T-cell (primary cell): ENCODE measurements around the gene KDELR1. TPM values are rescaled to one million over a fixed set of nuclear protein-coding genes. Genes with fewer than 3 reads are reported as not detected.

ENCODE experiments used
- ATAC-seq, 4 experiments: fragments of 200-7000 bp in 3 of 4; fragments of 150-1000 bp in 1 of 4; cut with Tn5 transposase; replicated peaks in 1 of 4; 1 replicate in 3 of 4; 2 replicates in 1 of 4; pipeline ENCODE4 v1.10.0; 2021; ENCODE audit warnings: moderate library complexity in 3 of 4, mild to moderate bottlenecking in 2 of 4, moderate number of reproducible peaks in 1 of 4
- CTCF ChIA-PET, 2 donors: fragments of 300-600 bp; sonication (Branson Sonifier 250); formaldehyde crosslinking; loops; one replicate each; lab custom pipeline; 2022; ENCODE audit warnings: antibody characterized with exemption in 2 of 2; lab: Charles Lee
- POLR2A ChIA-PET, 2 donors: fragments of 300-600 bp; sonication (Branson Sonifier 250); formaldehyde crosslinking; loops; one replicate each; lab custom pipeline; 2022; ENCODE audit warnings: antibody characterized with exemption in 2 of 2; lab: Charles Lee
- DNase-seq, 35 experiments: peaks; one replicate each; pipeline versions ENCODE4 v3.0.0 to v3.0.0-alpha.2; 2013 to 2023
- H3K27ac ChIP-seq: one replicate; pipeline ENCODE4 v1.5.1; 2013; ENCODE audit warnings: low read length
- H3K27me3 ChIP-seq, 2 experiments: replicated peaks in 1 of 2; 1 replicate in 1 of 2; 2 replicates in 1 of 2; pipeline versions ENCODE4 v1.6.1 to v1.7.0; 2013; ENCODE audit warnings: low read length in 1 of 2, mixed read lengths in 1 of 2; ENCODE audit not compliant: control insufficient read depth in 2 of 2, insufficient read depth in 2 of 2; ENCODE audit errors: extremely low read depth in 1 of 2
- H3K36me3 ChIP-seq, 2 donors: 1 replicate in 1 of 2; 2 replicates in 1 of 2; pipeline versions ENCODE4 v1.6.1 to v1.7.0; 2013; ENCODE audit warnings: low read length in 1 of 2; ENCODE audit not compliant: control insufficient read depth in 2 of 2, insufficient read depth in 1 of 2; ENCODE audit errors: extremely low read depth in 1 of 2
- H3K4me1 ChIP-seq, 2 experiments: 1 replicate in 1 of 2; 2 replicates in 1 of 2; pipeline versions ENCODE4 v1.6.1 to v1.7.0; 2013; ENCODE audit warnings: low read length in 2 of 2, mixed read lengths in 1 of 2; ENCODE audit not compliant: insufficient read depth in 2 of 2, control insufficient read depth in 1 of 2; ENCODE audit errors: extremely low read depth in 1 of 2
- H3K4me3 ChIP-seq, 2 donors: 1 replicate in 1 of 2; 2 replicates in 1 of 2; pipeline versions ENCODE4 v1.5.1 to v1.7.0; 2013; ENCODE audit warnings: mild to moderate bottlenecking in 2 of 2, low read length in 1 of 2, moderate library complexity in 1 of 2; ENCODE audit not compliant: control insufficient read depth in 1 of 2; ENCODE audit errors: extremely low read depth in 1 of 2
- H3K9me3 ChIP-seq: 2 replicates; pipeline ENCODE4 v1.7.0; 2013
- H3K27ac Mint-ChIP-seq, 2 donors: one replicate each; pipeline ENCODE4 v1.8.0; 2020 to 2021; ENCODE audit warnings: mild to moderate bottlenecking in 2 of 2, mixed read lengths in 2 of 2
- H3K27me3 Mint-ChIP-seq, 2 donors: one replicate each; pipeline ENCODE4 v1.8.0; 2021 to 2022; ENCODE audit warnings: mixed read lengths in 2 of 2
- H3K36me3 Mint-ChIP-seq: one replicate; pipeline ENCODE4 v1.8.0; 2021; ENCODE audit warnings: mixed read lengths
- H3K4me1 Mint-ChIP-seq, 3 donors: one replicate each; pipeline ENCODE4 v1.8.0; 2020 to 2022; ENCODE audit warnings: mixed read lengths in 3 of 3, mild to moderate bottlenecking in 1 of 3
- H3K4me3 Mint-ChIP-seq, 3 donors: one replicate each; pipeline ENCODE4 v1.8.0; 2020 to 2022; ENCODE audit warnings: mild to moderate bottlenecking in 3 of 3, mixed read lengths in 3 of 3, moderate library complexity in 3 of 3
- H3K9me3 Mint-ChIP-seq, 3 donors: one replicate each; pipeline ENCODE4 v1.8.0; 2020 to 2022; ENCODE audit warnings: mixed read lengths in 3 of 3
- WGBS: methylation state at CpG from one replicate; pipeline ENCODE4 v1.1.5; 2013; ENCODE audit warnings: missing lambda C conversion rate; ENCODE audit not compliant: insufficient coverage; 5-methylcytosine and 5-hydroxymethylcytosine counted together
- total RNA-seq, 35 experiments: library from RNA in 6 of 35; stranded (reverse) in 6 of 35; fragments of 120-200 nt in 1 of 35; gene quantifications; one replicate each; pipeline versions ENCODE4 v1.2.1 to v1.2.4 and lab custom pipeline; 2013 to 2026

KDELR1 gene
- total RNA-seq, 5 donors from 2014 or later (not counting 1 experiment from before 2014, with no cell fraction given) = 40.9 to 55.9 (median 47.5) TPM

DNA sequence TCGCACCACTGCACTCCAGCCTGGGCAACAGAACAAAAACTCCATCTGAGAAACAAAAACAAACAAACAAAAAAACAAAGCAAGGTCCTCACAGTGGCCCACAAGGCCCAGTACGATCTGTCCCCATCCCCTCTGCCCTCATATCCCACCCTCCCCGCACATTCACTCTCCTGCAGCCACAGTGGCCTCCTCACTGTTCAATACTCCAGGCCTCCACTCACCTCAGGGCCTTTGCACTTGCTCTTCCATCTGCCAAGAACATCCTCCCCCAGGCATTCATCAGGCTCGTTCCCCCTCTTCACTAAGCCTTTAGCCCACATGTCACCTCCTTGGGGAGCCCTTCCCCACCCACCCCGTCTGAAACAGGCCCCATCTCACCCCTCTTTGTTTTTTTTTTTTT lies 32.2 kb downstream of the KDELR1 start:
- peaks cover 5% of the 10 kb centered on the region for H3K36me3 Mint-ChIP-seq
- H3K9me3 Mint-ChIP-seq = no peaks in the 10 kb centered on the region
- ATAC-seq (no peak), DNase-seq (no peak)
- H3K9me3 ChIP-seq = no peaks in the 10 kb centered on the region
- H3K4me1 Mint-ChIP-seq = peaks cover 12 to 15% (median 14%) of the 10 kb centered on the region in 3 donors
- ChIA-PET POLR2A (no interaction called here), CTCF (interaction anchor here in 1 of 2 donors (0.6 kb wide), 1 partner anchor 29 kb away, joined by 3 read pairs; no protein-coding TSS in a partner anchor)
- H3K4me1 ChIP-seq = peaks cover 0 to 11% of the 10 kb centered on the region in 2 experiments
- 90% methylated on average over 3 of the region's 5 CpGs for WGBS
- no peak overlapping the region for H3K27ac Mint-ChIP-seq
- no peak overlapping the region for H3K27ac ChIP-seq
- no peaks in the 10 kb centered on the region for H3K27me3 ChIP-seq
- no peak overlapping the region for H3K4me3 ChIP-seq
- H3K27me3 Mint-ChIP-seq = no peaks in the 10 kb centered on the region
- H3K36me3 ChIP-seq = peaks cover 3 to 4% of the 10 kb centered on the region in 2 donors
- H3K4me3 Mint-ChIP-seq = no peak overlapping the region

DNA sequence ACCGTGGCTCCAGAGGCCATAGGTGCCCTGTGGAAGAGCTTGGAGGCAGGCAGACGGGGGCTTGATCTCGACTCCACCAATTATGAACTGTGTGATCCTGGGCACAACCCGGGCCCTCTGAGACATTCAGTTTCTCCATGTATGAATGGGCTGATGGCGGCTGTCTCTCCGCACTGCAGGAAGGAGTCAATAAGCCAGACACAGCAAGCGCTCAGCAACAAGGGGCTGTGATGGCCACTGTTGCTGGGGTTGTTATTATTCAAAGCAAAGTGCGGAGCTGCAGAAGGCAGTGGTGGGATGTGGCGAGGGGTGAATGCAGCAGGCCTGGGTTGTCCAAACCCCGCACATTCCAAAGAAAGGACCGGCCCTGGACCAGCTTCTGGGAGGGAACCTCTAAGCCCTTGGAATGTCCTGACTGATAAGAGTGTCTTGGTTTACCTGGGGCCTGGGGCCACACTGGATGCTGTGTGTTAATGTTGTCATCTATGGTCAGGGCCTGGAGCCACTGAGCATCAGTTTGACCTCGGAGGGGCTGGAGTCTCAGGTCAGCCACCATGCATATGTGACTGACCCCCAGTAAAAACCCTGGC lies 35.9 kb downstream of the KDELR1 start:
- Mint-ChIP-seq H3K9me3 (no peaks in the 10 kb centered on the region), H3K36me3 (peaks cover 8% of the 10 kb centered on the region), H3K27ac (no peak overlapping the region), H3K4me1 (peaks cover 0 to 7% (median 2%) of the 10 kb centered on the region in 3 donors), H3K4me3 (no peak overlapping the region), H3K27me3 (no peaks in the 10 kb centered on the region)
- H3K36me3 ChIP-seq = peaks cover 3 to 4% of the 10 kb centered on the region in 2 donors
- ChIA-PET POLR2A (interaction anchor here in 1 of 2 donors (0.6 kb wide), 1 partner anchor 226 kb away, joined by 9 read pairs; no protein-coding TSS in a partner anchor), CTCF (no interaction called here)
- 96% methylated on average over 8 of the region's 12 CpGs for WGBS
- no peak for DNase-seq
- H3K27ac ChIP-seq = no peak overlapping the region
- ATAC-seq = no peak
- no peaks in the 10 kb centered on the region for H3K9me3 ChIP-seq
- H3K27me3 ChIP-seq = no peaks in the 10 kb centered on the region
- H3K4me1 ChIP-seq = peaks cover 0 to 6% of the 10 kb centered on the region in 2 experiments
- H3K4me3 ChIP-seq = no peak overlapping the region

DNA sequence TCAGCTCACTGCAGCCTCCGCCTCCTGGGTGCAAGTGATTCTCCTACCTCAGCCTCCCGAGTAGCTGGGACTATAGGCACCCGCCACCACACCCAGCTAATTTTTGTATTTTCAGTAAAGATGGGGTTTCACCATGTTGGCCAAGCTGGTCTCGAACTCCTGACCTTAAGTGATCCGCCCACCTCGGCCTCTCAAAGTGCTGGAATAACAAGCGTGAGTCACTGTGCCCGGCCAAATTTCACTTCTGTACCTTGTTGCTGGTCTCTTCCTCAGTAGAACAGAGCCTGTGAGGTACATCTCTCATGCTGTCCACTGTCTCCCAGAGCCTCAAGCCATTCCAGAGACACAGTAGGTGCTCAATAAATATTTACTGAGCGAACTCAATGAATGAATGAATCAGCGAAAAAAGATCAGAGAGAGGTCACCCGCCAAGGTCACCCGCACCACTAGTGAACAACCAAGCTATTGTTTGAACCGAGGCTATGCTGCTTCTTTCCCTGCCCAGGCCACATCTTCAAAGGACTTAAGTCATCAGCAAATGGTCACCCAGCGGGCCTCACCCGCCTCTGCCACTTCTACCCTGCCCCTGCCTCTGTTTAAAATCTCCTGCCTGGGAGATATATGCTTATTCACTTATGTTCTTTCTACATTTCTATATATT lies 36.9 kb downstream of the KDELR1 start:
- POLR2A ChIA-PET = no interaction called here
- WGBS = 88% methylated on average over 10 of the region's 15 CpGs
- ATAC-seq = no peak

DNA sequence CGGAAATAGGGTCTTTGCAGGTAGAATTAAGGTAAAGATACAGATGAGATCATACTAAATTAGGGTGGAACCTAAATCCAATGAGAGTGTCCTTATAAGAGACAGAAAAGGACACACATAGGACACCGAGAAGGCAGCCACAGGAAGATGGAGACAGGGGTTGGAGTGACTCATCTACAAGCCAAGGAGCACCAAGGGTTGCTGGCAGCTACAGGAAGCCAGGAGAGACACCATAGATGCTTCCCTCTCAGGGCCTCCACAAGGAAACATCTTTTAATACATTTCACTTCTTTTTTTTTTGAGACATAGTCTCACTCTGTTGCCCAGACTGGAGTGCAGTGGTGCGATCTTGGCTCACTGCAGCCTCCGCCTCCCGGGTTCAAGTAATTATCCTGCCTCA lies 37.7 kb downstream of the KDELR1 start:
- Histone ChIP-seq H3K4me1 (peaks cover 0 to 6% of the 10 kb centered on the region in 2 experiments), H3K4me3 (no peak overlapping the region), H3K27me3 (no peaks in the 10 kb centered on the region), H3K36me3 (peaks cover 0 to 3% of the 10 kb centered on the region in 2 donors), H3K9me3 (no peaks in the 10 kb centered on the region), H3K27ac (no peak overlapping the region)
- no peak for ATAC-seq
- ChIA-PET POLR2A (no interaction called here), CTCF (interaction anchor here in 1 of 2 donors (0.6 kb wide), 1 partner anchor 135 kb away, joined by 3 read pairs; no protein-coding TSS in a partner anchor)
- no peak overlapping the region for H3K27ac Mint-ChIP-seq
- peaks cover 0 to 7% (median 2%) of the 10 kb centered on the region in 3 donors for H3K4me1 Mint-ChIP-seq
- H3K36me3 Mint-ChIP-seq = peaks cover 7% of the 10 kb centered on the region
- no peak for DNase-seq
- no peaks in the 10 kb centered on the region for H3K27me3 Mint-ChIP-seq
- H3K4me3 Mint-ChIP-seq = no peak overlapping the region
- WGBS = 100% methylated on average over 3 of the region's 5 CpGs
- no peaks in the 10 kb centered on the region for H3K9me3 Mint-ChIP-seq

More for the DNA sequence above, 36.9 kb downstream of the KDELR1 start:
- Mint-ChIP-seq H3K27me3 (no peaks in the 10 kb centered on the region), H3K36me3 (peaks cover 8% of the 10 kb centered on the region), H3K9me3 (no peaks in the 10 kb centered on the region), H3K4me3 (no peak overlapping the region), H3K27ac (no peak overlapping the region), H3K4me1 (peaks cover 0 to 7% (median 2%) of the 10 kb centered on the region in 3 donors)
- no peak overlapping the region for H3K4me3 ChIP-seq
- no peaks in the 10 kb centered on the region for H3K9me3 ChIP-seq
- H3K27ac ChIP-seq = no peak overlapping the region
- H3K4me1 ChIP-seq = peaks cover 0 to 6% of the 10 kb centered on the region in 2 experiments
- no peak for DNase-seq
- CTCF ChIA-PET = interaction anchor here in 1 of 2 donors (0.6 kb wide), 2 partner anchors 86 to 136 kb away, joined by 3 to 7 read pairs; no protein-coding TSS in a partner anchor
- peaks cover 0 to 3% of the 10 kb centered on the region in 2 donors for H3K36me3 ChIP-seq
- H3K27me3 ChIP-seq = no peaks in the 10 kb centered on the region

DNA sequence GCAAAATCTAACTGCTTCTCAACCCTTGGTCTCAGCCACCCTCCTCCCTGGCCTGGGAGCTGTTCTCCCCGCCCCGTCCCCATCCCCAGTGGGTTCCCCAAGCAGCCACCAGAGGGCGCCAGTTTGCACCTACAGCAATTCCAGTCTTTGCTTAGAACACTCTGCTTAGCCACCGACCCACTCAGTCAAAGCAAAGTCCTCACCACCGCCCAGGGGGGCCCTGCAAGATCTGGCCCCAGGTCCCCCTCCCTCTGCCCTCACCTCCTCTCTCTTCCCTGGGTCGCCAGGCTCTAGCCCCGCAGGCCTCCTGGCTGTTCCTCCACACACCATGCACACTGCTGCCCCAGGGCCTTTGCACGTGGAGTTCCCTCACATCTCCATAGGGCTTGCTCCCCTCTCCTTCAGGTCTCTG lies 40.0 kb downstream of the KDELR1 start:
- H3K27me3 ChIP-seq = no peaks in the 10 kb centered on the region
- Mint-ChIP-seq H3K27me3 (no peaks in the 10 kb centered on the region), H3K4me3 (no peak overlapping the region), H3K27ac (no peak overlapping the region), H3K9me3 (no peaks in the 10 kb centered on the region), H3K4me1 (peaks cover 0 to 7% (median 2%) of the 10 kb centered on the region in 3 donors), H3K36me3 (peaks cover 7% of the 10 kb centered on the region)
- peak; percentile 71 to 82 (median 79) for ATAC-seq
- H3K27ac ChIP-seq = no peak overlapping the region
- peaks cover 0 to 3% of the 10 kb centered on the region in 2 donors for H3K36me3 ChIP-seq
- CTCF ChIA-PET = interaction anchor here (0.6 to 1.0 kb wide), 3 partner anchors 110 to 396 kb away, joined by 3 to 10 read pairs (median 5); no protein-coding TSS in a partner anchor
- peak; percentile 42 to 84 (median 71) for DNase-seq
- no peaks in the 10 kb centered on the region for H3K9me3 ChIP-seq
- POLR2A ChIA-PET = interaction anchor here in 1 of 2 donors (0.7 kb wide), 1 partner anchor 77 kb away, joined by 5 read pairs; no protein-coding TSS in a partner anchor
- H3K4me3 ChIP-seq = no peak overlapping the region
- WGBS = 55% methylated on average over 8 of the region's 8 CpGs
- H3K4me1 ChIP-seq = peaks cover 0 to 6% of the 10 kb centered on the region in 2 experiments

DNA sequence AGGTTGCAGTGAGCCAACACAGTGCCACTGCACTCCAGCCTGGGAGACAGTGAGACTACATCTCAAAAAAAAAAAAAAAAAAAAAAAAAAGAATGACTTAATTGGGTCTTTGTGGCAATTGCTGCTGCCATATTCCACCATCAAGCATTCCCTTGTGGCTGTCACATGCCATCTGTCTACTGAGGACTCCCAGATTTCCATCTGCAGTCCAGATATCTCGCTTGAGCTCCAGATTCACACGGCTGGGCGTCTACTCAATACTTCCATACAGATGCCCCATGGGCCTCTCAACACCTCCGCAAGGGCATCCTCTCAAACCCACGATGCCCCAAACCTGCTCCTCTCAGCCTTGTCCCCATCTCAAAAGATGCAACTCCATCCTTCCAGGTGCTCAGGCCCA lies 40.5 kb downstream of the KDELR1 start:
- no peak overlapping the region for H3K4me3 Mint-ChIP-seq
- H3K27me3 Mint-ChIP-seq = no peaks in the 10 kb centered on the region
- Histone ChIP-seq H3K9me3 (no peaks in the 10 kb centered on the region), H3K4me1 (peaks cover 0 to 6% of the 10 kb centered on the region in 2 experiments), H3K27ac (no peak overlapping the region), H3K27me3 (no peaks in the 10 kb centered on the region), H3K36me3 (peaks cover 0 to 3% of the 10 kb centered on the region in 2 donors), H3K4me3 (no peak overlapping the region)
- WGBS = 91% methylated on average over 5 of the region's 5 CpGs
- no peak for ATAC-seq
- H3K4me1 Mint-ChIP-seq = peaks cover 0 to 7% (median 2%) of the 10 kb centered on the region in 3 donors
- no peaks in the 10 kb centered on the region for H3K9me3 Mint-ChIP-seq
- DNase-seq = no peak
- H3K27ac Mint-ChIP-seq = no peak overlapping the region
- peaks cover 7% of the 10 kb centered on the region for H3K36me3 Mint-ChIP-seq
- POLR2A ChIA-PET = interaction anchor here in 1 of 2 donors (0.7 kb wide), 1 partner anchor 77 kb away, joined by 5 read pairs; no protein-coding TSS in a partner anchor
- CTCF ChIA-PET = interaction anchor here (0.7 to 1.0 kb wide), 2 partner anchors 233 to 397 kb away, joined by 3 to 10 read pairs; no protein-coding TSS in a partner anchor
